ENCODE results near the gene RANBP10. TPM values are rescaled to one million over a fixed set of nuclear protein-coding genes. Genes with fewer than 3 reads are reported as not detected.

Gene RANBP10
- total and polyA plus RNA-seq, 2 of the 13 experiments (the other 11 are each of a cell fraction or from before 2014, with no cell fraction given): 9.2 to 22.7 TPM

GRCh38 chr16:67719778-67720144, 86.6 kb downstream of the RANBP10 start (continued):
- TF ChIP-seq BRCA1 (CRISPR knock-in tag; IDR thresholded peaks at IDR 0.05) (no peak), ZNF770 (CRISPR knock-in tag; IDR thresholded peaks at IDR 0.05) (no peak), ZNF414 (CRISPR knock-in tag; IDR thresholded peaks at IDR 0.05) (no peak), THAP8 (CRISPR knock-in tag; IDR thresholded peaks at IDR 0.05; ENCODE audit: borderline replicate concordance) (no peak), ZNF543 (CRISPR knock-in tag; IDR thresholded peaks at IDR 0.05) (no peak), PRMT3 (CRISPR knock-in tag; IDR thresholded peaks at IDR 0.05; ENCODE audit: borderline replicate concordance, low read depth) (no peak), THRA (CRISPR knock-in tag; IDR thresholded peaks at IDR 0.05; ENCODE audit: borderline replicate concordance) (no peak), THAP9 (CRISPR knock-in tag; IDR thresholded peaks at IDR 0.05; ENCODE audit: borderline replicate concordance) (no peak), MED13 (CRISPR knock-in tag; IDR thresholded peaks at IDR 0.05) (0 out of 2 replicates have a peak, but pooled peaks have one; percentile 4), RXRA (CRISPR knock-in tag; IDR thresholded peaks at IDR 0.05) (no peak), NFYC (CRISPR knock-in tag; IDR thresholded peaks at IDR 0.05) (no peak), SP4 (CRISPR knock-in tag; IDR thresholded peaks at IDR 0.05) (no peak), HNF1A (IDR thresholded peaks at IDR 0.05; ENCODE audit: low read depth) (no peak), HNF1A (CRISPR knock-in tag; IDR thresholded peaks at IDR 0.05; ENCODE audit: borderline replicate concordance) (no peak), RNF2 (conservative IDR thresholded peaks at IDR 0.05; ENCODE audit: low read depth) (no peak), GATA4 (IDR thresholded peaks at IDR 0.05; ENCODE audit: borderline replicate concordance, low read depth) (no peak)

Measured in HepG2 (cell line).